HEK293 (cell line): ENCODE results near the gene LTV1.

Experiments used
- BCL6B ChIP-seq: fragments of 450-650 bp; formaldehyde crosslinking; IDR thresholded peaks from 2 replicates; pipeline ENCODE4 v1.5.1; 2017; ENCODE audit warnings: missing biosample characterization, missing genetic modification characterization
- CTCF ChIP-seq: fragments of 450-650 bp; formaldehyde crosslinking; IDR thresholded peaks from 2 replicates; pipeline ENCODE4 v1.5.1; 2016; ENCODE audit warnings: missing biosample characterization, missing genetic modification characterization
- HOXA7 ChIP-seq: sonication (generic); formaldehyde crosslinking; IDR thresholded peaks from 2 replicates; pipeline ENCODE4 v1.8.1; 2022; ENCODE audit warnings: missing genetic modification reagents, borderline replicate concordance
- REST ChIP-seq: fragments of 450-650 bp; formaldehyde crosslinking; IDR thresholded peaks from 2 replicates; pipeline ENCODE4 v1.5.1; 2016; ENCODE audit warnings: missing biosample characterization, missing genetic modification characterization
- SP7 ChIP-seq: fragments of 450-650 bp; formaldehyde crosslinking; IDR thresholded peaks from 2 replicates; pipeline ENCODE4 v1.5.1; 2016; ENCODE audit warnings: missing biosample characterization, missing genetic modification characterization
- ZBTB11 ChIP-seq: fragments of 450-650 bp; formaldehyde crosslinking; conservative IDR thresholded peaks from 2 replicates; pipeline ENCODE4 v1.5.1; 2016; ENCODE audit warnings: low read depth, missing biosample characterization, missing genetic modification characterization
- ZNF16 ChIP-seq: fragments of 450-650 bp; formaldehyde crosslinking; IDR thresholded peaks from 2 replicates; pipeline ENCODE4 v1.5.1; 2016; ENCODE audit warnings: low read depth, missing biosample characterization, missing genetic modification characterization
- ZNF175 ChIP-seq: fragments of 450-650 bp; formaldehyde crosslinking; IDR thresholded peaks from 2 replicates; pipeline ENCODE4 v1.5.1; 2016; ENCODE audit warnings: missing biosample characterization, missing genetic modification characterization
- ZNF23 ChIP-seq: fragments of 450-650 bp; formaldehyde crosslinking; IDR thresholded peaks from 2 replicates; pipeline ENCODE4 v1.5.1; 2016; ENCODE audit warnings: missing biosample characterization, missing genetic modification characterization, borderline replicate concordance
- ZXDB ChIP-seq: fragments of 450-650 bp; formaldehyde crosslinking; IDR thresholded peaks from 2 replicates; pipeline ENCODE4 v1.5.1; 2016; ENCODE audit warnings: missing biosample characterization, missing genetic modification characterization

GRCh38 chr6:143882401-143882930 is 39.3 kb downstream of the LTV1 start:
- no peak for TF ChIP-seq CTCF (tag by site-specific recombination)
- no peak for TF ChIP-seq ZNF23 (tag by site-specific recombination)
- TF ChIP-seq ZNF175: no peak
- no peak for TF ChIP-seq SP7
- no peak for TF ChIP-seq ZBTB11 (tag by site-specific recombination)
- no peak for TF ChIP-seq ZNF16 (tag by site-specific recombination)
- TF ChIP-seq HOXA7 (CRISPR knock-in tag): no peak
- TF ChIP-seq BCL6B (tag by site-specific recombination): no peak
- no peak for TF ChIP-seq ZXDB (tag by site-specific recombination)
- no peak for TF ChIP-seq REST
